Fibroblast of skin of back (primary cell): ENCODE data around the gene TMX3. TPM values are rescaled to one million over a fixed set of nuclear protein-coding genes. Genes with fewer than 3 reads are reported as not detected.

Source experiments
- DNase-seq: peaks from one replicate; pipeline ENCODE4 v3.0.0-alpha.2; 2013
- polyA plus RNA-seq, 2 experiments: library from polyadenylated mRNA; unstranded; fragments of 120-200 nt; gene quantifications; one replicate each; pipeline ENCODE4 v1.2.1, GENCODE V29; 2013; ENCODE audit not compliant: insufficient read length in 2 of 2

The TMX3 gene
- 48.8 TPM for polyA plus RNA-seq (2013, experiment 1 of 2; ENCODE audit: insufficient read length)
- 35.9 TPM for polyA plus RNA-seq (2013, experiment 2 of 2; ENCODE audit: insufficient read length)

- DNase-seq = peak; percentile 93
These were observed at the start of gene TMX3 for GRCh38 chr18:68714712-68715496. TSS of gene TMX3 (minus strand) at chr18:68715108. CDS start at chr18:68714981, 127 bp downstream.

- peak; percentile 69 for DNase-seq
These were observed 49.1 kb upstream of the TMX3 start for GRCh38 chr18:68764016-68764415.

- peak; percentile 84 for DNase-seq
These were observed 48.2 kb upstream of the TMX3 start for GRCh38 chr18:68763083-68763482.

GRCh38 chr18:68759308-68759707, 44.4 kb upstream of the TMX3 start:
- DNase-seq = no peak

- DNase-seq = peak; percentile 53
These were observed 42.2 kb upstream of the TMX3 start for GRCh38 chr18:68757126-68757525.

GRCh38 chr18:68742206-68742605, 27.3 kb upstream of the TMX3 start:
- peak; percentile 44 for DNase-seq

- peak; percentile 21 for DNase-seq
These were observed 26.1 kb upstream of the TMX3 start for GRCh38 chr18:68740966-68741365.

GRCh38 chr18:68739462-68739861, 24.6 kb upstream of the TMX3 start:
- DNase-seq = no peak

GRCh38 chr18:68738564-68738963, 23.7 kb upstream of the TMX3 start:
- no peak for DNase-seq

- DNase-seq = peak; percentile 67
These were observed 20.8 kb upstream of the TMX3 start for GRCh38 chr18:68735483-68736343.

- DNase-seq = peak; percentile 81
These were observed 19.4 kb upstream of the TMX3 start for GRCh38 chr18:68734308-68734707.

GRCh38 chr18:68733707-68734106, 18.8 kb upstream of the TMX3 start:
- no peak for DNase-seq

- no peak for DNase-seq
These were observed 13.3 kb upstream of the TMX3 start for GRCh38 chr18:68728081-68728700.

GRCh38 chr18:68727506-68727905, 12.6 kb upstream of the TMX3 start:
- no peak for DNase-seq

- peak; percentile 11 for DNase-seq
These were observed 10.4 kb upstream of the TMX3 start for GRCh38 chr18:68725346-68725745.

GRCh38 chr18:68724021-68724420, 9.1 kb upstream of the TMX3 start:
- no peak for DNase-seq

- no peak for DNase-seq
These were observed 8.6 kb upstream of the TMX3 start for GRCh38 chr18:68723539-68723938.

GRCh38 chr18:68722821-68723220, 7.9 kb upstream of the TMX3 start:
- DNase-seq = no peak

- no peak for DNase-seq
These were observed 7.0 kb upstream of the TMX3 start for GRCh38 chr18:68721681-68722583.

- no peak for DNase-seq
These were observed 569 bp downstream of the TMX3 start for GRCh38 chr18:68714366-68714711.

GRCh38 chr18:68713796-68714195, 1.1 kb downstream of the TMX3 start:
- DNase-seq = peak; percentile 24

- no peak for DNase-seq
These were observed 1.8 kb downstream of the TMX3 start for GRCh38 chr18:68713131-68713530.
